Activated CD8-positive, alpha-beta memory T cell treated with anti-CD3 and anti-CD28 coated beads for 36 hours (primary cell): ENCODE results near the gene EXOC3L4. TPM values are rescaled to one million over a fixed set of nuclear protein-coding genes. Genes with fewer than 3 reads are reported as not detected.

Experiments used
- CTCF ChIA-PET: fragments of 350-600 bp; sonication (Branson Sonifier 250); formaldehyde crosslinking; loops from one replicate; lab custom pipeline; 2021; ENCODE audit warnings: antibody characterized with exemption; lab: Charles Lee
- POLR2A ChIA-PET: fragments of 350-600 bp; sonication (Branson Sonifier 250); formaldehyde crosslinking; loops from one replicate; lab custom pipeline; 2021; ENCODE audit warnings: antibody characterized with exemption; lab: Charles Lee
- total RNA-seq, 2 experiments: library from RNA; stranded (reverse); gene quantifications; one replicate each; pipeline ENCODE4 v1.2.3, GENCODE V29; 2021

Gene EXOC3L4
- total RNA-seq, 2 experiments from 2014 or later: not detected

DNA sequence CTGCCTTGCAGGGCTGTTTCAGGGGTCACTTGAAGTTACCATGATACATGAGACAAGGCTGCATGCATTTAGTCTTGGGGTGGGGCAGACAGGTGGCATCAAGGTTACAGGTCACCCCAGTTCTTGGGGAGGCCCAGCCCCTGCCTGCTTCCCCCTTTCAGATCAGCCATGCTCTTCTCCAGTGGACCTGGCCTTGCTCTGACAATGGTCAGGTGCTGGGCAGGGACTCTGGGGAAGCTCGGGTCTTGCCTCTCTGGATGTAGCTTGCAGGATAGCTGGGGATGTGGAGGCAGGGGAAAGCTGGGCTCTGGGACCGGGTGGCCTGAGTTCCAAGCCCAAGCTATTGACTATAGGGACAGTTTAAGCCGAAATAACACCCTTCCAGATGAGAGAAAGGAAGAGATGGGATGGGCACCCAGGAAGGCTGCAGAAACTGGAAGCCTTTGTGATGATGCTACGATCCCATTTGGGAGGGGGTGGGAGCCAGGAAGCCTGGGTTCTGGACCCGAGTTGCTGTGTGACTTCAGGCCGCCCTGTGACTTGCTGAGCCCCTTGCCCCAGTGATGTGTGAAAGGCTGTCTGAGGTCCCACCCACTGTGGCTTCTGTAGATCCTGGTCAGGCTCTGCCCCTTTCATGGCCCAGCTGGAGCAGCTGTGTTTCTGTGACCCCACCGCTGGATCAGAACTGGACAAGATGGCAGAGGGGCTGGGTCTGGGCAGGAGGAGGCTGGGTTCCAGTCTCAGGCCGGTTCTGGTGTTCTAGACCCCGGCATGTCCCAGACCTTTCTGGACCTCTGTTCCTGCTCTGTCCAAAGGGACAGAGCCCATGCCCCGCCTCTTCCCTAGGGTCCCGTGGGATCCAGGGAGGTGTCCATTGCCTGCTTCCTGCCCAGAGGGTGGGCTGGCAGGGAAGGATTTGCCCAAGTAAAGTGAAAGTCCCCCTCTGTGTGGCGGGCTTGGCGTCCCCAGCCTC lies 30.9 kb downstream of the EXOC3L4 start:
- ChIA-PET CTCF (no interaction called here), POLR2A (no interaction called here)

DNA sequence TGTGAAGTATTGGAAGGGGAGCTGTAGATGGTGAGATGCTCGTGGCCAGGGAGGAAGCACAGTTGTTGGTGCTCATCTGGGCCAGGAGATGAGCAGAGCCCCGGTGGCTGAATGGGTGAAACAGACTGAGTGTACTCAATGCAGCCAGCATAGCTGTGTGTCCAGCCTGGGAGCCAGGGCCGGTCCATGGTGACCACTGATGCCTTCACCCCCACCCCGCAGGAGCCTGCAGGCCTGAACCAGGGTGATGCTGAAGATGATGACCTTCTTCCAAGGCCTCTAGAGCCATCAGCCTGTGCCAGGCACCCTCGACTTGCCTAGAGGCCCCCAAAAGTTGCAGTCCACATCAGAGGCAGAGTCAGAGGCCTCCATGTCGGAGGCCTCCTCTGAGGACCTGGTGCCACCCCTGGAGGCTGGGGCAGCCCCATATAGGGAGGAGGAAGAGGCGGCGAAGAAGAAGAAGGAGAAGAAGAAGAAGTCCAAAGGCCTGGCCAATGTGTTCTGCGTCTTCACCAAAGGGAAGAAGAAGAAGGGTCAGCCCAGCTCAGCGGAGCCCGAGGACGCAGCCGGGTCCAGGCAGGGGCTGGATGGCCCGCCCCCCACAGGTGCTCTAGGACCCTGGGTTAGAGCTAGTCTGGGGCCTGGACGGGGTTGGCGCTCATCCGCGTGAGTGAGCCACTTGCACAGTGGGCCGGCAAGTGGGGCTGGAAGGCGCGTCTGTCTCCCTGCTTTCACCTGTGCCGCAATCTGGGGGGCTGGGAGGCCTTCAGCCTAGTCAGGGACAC lies 31.8 kb downstream of the EXOC3L4 start:
- CTCF ChIA-PET: no interaction called here
- POLR2A ChIA-PET: no interaction called here

DNA sequence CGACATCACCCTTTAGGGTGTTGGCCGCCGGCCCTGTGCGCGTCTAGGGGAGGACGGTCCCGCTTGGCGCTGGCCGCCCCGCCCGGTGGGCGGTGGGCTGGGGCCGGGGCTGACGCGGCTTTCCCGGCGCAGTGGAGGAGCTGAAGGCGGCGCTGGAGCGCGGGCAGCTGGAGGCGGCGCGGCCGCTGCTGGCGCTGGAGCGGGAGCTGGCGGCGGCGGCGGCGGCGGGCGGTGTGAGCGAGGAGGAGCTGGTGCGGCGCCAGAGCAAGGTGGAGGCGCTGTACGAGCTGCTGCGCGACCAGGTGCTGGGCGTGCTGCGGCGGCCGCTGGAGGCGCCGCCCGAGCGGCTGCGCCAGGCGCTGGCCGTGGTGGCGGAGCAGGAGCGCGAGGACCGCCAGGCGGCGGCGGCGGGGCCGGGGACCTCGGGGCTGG lies 32.4 kb downstream of the EXOC3L4 start:
- POLR2A ChIA-PET: no interaction called here
- CTCF ChIA-PET: interaction anchor here (0.6 kb wide), 1 partner anchor 26 kb away, joined by 4 read pairs; no protein-coding TSS in a partner anchor

DNA sequence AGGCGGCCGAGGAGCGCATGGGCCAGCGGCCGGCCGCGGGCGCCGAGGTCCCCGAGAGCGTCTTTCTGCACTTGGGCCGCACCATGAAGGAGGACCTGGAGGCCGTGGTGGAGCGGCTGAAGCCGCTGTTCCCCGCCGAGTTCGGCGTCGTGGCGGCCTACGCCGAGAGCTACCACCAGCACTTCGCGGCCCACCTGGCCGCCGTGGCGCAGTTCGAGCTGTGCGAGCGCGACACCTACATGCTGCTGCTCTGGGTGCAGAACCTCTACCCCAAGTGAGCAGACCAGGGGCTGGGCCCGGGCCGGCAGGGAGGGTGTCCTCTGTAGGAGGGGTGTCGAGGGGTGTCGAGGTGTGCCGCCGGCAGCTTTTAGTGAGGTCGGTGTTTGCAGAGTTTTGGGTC lies 32.8 kb downstream of the EXOC3L4 start:
- POLR2A ChIA-PET: no interaction called here
- CTCF ChIA-PET: interaction anchor here (0.6 kb wide), 2 partner anchors 26 to 129 kb away, joined by 3 to 4 read pairs; no protein-coding TSS in a partner anchor

DNA sequence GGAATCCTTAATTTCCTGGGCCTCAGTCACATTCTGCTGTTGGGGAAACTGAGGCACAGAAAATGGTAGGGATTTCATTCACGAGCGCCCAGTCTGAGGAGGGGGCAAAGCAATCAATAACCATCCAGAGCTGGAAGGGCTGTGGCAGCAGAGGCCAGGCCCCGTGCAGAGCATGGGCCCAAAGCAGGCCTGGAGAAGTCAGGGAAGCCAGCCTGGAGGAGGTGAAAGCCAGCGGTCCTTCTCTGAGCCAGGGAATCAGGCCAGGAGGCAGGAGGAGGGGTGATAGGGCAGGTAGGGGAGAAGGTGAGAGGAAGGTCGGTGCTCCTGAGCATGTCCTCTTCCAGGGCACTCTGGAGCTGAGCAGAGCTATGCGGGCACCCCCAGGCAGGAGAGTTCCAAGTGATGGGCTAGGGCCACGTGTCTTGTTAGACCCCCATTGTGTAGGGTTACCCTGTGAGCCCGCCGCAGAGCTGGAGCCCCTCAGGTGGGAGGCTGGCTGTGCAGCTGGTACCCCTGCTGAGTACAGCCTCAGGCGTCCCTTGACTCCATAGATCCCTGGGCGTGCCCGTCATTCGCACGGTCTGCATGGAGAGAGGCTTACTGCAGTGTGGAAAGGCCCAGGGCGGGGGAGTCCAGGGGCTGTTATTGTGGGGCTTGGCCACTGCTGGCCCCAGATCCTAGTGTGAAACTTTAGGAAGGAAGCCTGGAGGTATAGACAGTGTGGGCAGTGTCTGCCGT lies 33.5 kb downstream of the EXOC3L4 start:
- ChIA-PET CTCF (interaction anchor here (0.6 to 3.0 kb wide), 2 partner anchors 23 to 128 kb away, joined by 3 to 11 read pairs; no protein-coding TSS in a partner anchor), POLR2A (no interaction called here)

DNA sequence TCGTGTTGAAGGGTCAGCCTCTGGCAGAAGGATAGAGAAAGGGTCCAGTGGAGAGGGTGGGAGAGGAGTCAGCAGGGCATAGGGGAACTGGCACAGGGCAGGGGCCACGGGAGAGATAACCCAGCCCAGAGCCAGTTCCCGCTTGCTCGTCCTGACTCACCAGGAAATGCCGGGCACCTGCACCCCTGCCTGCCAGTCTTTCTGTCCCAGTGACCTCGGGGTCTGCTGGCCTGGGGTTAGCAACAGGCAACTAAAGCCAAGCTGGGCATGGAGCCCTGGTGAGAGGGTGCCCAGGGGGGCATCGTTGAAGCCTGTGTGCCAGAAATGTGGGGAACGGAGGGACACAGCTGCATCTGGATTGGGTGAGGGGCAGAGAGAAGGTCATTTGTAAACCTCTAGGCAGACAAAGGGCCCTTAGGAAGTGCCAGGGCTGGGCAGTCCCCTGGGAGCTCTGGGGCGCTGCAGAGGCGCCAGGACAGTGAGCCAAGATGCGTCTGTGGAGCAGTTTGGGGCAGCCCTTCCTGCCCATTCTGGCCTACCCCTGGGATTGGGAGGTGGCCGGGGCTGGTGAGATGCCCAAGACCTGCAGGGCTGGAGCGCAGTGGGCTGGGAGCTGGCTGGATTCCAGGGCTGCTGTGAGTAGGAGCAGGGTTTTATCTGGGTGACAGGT lies 34.2 kb downstream of the EXOC3L4 start:
- ChIA-PET POLR2A (no interaction called here), CTCF (interaction anchor here (3.0 kb wide), 1 partner anchor 24 kb away, joined by 11 read pairs; no protein-coding TSS in a partner anchor)

DNA sequence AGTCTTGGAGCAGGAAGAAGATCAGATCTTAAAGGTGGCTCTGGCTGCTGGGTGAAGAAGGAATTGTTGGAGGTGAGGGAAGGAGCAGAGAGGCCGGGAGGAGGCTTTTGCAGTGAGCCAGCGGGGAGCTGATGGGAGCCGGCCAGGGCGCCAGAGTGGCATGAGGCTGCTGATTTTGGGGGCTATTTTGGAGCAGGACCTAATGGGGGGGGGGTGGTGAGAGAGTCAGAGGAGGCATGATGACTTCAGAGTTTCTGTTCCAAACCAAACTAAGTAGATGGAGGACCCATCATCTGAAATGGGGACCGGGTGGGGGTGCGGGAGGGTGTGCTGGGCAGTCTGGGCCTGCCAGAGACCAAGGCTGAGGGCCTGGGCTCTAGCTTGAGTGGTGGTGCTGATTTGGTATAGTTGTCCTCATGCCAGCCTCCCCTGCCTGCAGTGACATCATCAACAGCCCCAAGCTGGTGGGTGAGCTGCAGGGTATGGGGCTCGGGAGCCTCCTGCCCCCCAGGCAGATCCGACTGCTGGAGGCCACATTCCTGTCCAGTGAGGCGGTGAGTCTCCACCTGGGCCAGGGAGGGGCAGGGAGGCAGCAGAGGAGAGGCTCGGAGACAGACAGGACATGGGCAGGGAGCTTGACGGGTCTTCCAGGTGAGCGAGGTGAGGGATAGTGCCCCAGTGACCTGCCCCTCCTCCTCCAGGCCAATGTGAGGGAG lies 34.9 kb downstream of the EXOC3L4 start:
- ChIA-PET POLR2A (no interaction called here), CTCF (interaction anchor here (1.0 to 3.0 kb wide), 2 partner anchors 25 to 115 kb away, joined by 3 to 11 read pairs; no protein-coding TSS in a partner anchor)

DNA sequence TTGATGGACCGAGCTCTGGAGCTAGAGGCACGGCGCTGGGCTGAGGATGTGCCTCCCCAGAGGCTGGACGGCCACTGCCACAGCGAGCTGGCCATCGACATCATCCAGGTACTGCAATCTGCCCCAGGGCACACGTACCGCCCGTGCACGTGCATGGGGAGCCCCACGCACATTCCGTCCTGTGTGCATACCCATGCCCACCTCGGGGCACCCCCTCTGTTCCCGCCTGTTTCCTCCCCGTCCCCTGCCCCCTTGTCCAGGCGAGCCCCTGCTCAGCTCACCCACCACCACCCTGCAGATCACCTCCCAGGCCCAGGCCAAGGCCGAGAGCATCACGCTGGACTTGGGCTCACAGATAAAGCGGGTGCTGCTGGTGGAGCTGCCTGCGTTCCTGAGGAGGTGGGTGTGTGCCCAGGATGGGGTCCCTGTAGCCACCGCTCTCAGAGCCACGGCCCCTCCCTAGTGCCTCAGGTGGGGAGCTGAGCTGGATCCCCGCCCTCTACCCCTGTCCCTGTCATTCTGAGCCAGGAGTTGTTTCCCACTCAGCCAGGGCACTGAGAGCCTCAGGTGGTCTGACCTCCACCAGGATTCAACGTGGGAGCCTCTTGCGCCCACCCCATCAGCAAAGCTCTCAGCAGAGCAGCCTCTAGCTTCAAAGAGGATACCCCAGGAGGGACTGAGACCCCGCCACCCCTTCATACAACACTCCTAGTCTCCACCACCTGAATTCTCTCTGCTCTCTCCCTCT lies 35.7 kb downstream of the EXOC3L4 start:
- POLR2A ChIA-PET: no interaction called here
- CTCF ChIA-PET: interaction anchor here (1.0 to 3.0 kb wide), 2 partner anchors 25 to 115 kb away, joined by 3 to 11 read pairs; no protein-coding TSS in a partner anchor

DNA sequence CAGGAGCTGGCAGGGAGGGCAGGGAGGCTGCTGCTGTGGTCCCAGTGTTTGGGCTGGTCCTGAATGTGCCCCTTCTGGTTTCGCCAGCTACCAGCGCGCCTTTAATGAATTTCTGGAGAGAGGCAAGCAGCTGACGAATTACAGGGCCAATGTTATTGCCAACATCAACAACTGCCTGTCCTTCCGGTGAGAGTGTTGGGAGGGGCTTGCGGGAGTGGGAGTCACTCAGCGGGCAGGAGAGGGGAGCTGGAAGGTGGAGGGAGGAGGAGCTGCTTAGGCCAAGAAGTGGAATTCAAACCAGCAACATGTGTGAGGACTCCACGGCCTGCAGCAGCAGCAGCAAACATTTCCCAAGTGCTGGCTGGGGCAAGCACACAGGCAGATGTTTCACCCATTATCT lies 36.4 kb downstream of the EXOC3L4 start:
- ChIA-PET POLR2A (no interaction called here), CTCF (interaction anchor here (1.0 to 3.0 kb wide), 2 partner anchors 26 to 114 kb away, joined by 3 to 11 read pairs; no protein-coding TSS in a partner anchor)

DNA sequence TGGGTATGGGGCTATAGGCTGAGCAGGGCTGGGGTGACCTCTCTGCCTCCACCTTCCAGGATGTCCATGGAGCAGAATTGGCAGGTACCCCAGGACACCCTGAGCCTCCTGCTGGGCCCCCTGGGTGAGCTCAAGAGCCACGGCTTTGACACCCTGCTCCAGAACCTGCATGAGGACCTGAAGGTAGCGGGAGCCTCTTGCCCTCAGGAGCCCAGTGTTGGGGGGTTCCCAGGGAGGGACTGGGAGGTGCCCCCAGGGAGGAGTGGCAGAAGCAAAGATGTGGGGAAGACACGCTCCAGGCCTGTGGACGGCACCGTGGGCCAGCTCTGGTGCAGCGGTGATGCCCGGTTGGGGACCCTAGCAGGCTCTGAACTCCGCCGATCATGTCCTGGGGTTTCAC lies 37.1 kb downstream of the EXOC3L4 start:
- POLR2A ChIA-PET: no interaction called here
- CTCF ChIA-PET: no interaction called here

DNA sequence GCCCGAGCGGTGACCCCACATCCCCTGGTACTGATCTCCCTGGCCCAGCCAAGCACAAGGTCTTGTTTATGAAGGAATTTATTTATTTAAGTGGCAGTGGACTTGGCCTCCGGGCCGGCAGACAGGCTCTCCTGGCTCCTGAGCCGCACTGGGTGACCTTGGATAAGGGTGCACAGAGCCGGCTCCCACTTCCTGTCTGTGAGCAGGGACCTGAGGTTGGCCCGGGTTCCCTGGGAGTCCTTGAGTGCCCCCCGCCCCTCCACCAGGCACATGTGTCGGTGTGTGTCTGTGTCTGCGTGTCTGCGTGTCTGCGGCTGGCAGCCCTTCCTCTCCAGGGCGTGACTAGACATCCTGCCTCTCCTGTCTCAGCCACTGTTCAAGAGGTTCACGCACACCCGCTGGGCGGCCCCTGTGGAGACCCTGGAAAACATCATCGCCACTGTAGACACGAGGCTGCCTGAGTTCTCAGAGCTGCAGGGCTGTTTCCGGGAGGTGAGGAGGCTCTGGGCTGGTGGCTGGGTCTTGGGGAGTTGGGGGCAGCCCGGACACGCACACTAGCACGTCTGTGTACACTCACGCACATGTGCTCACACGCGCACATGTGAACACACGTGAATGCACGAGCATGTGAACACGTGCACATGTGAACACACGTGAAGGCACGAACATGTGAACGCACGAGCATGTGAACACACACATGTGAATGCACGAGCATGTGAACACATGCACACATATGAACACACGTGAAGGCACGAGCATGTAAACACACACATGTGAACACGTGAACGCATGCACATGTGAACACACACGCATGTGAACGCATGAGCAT lies 38.1 kb downstream of the EXOC3L4 start:
- ChIA-PET POLR2A (no interaction called here), CTCF (no interaction called here)

DNA sequence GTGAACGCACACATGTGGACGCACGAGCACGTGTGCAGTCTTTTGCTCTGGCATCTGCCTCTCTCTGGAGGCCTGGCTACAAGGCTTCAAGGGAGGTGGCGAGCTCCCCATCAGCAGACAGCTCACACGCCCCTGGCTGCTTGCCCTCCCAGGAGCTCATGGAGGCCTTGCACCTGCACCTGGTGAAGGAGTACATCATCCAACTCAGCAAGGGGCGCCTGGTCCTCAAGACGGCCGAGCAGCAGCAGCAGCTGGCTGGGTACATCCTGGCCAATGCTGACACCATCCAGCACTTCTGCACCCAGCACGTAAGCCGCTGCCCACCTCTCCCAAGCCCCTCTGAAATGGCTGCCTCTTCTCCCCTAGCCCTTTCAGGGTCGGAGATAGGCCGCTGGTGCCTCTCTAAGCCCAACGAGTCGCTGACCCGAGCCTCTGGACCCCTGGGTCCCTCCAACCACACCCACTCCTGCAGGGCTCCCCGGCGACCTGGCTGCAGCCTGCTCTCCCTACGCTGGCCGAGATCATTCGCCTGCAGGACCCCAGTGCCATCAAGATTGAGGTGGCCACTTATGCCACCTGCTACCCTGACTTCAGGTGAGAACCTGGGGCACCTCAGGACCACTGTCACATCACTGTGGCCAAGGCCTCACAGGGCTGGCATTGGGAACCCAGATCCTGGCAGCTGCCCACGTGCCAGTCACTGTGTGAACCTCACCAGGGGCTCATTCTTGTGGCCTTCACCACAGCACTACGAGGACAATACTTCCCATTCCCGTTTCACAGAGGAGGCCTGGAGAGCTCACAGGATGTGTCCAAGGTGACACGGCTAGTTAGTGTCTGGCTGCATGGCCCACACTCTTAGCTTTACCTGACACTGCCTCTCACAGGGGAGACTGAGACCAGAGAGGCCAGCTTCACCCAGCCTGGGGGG lies 39.0 kb downstream of the EXOC3L4 start:
- POLR2A ChIA-PET: no interaction called here
- CTCF ChIA-PET: no interaction called here

DNA sequence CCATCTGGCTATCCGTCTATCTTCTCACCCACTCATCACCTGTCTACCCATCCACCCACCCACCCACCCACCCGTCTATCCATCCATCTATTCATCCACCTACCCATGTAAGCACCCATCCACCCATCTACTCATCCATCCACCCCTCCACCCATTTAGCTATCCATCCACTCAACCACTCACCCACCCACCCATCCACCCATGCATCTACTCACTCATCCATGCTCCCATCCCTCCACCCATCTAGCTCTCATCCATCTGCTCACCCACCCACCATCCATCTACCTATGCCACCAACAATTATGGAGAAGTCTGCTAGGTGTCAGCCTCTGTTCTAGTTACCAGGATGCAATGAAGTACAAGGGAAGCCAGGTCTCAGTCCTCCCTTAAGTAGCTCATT lies 39.9 kb downstream of the EXOC3L4 start:
- CTCF ChIA-PET: no interaction called here
- POLR2A ChIA-PET: no interaction called here

DNA sequence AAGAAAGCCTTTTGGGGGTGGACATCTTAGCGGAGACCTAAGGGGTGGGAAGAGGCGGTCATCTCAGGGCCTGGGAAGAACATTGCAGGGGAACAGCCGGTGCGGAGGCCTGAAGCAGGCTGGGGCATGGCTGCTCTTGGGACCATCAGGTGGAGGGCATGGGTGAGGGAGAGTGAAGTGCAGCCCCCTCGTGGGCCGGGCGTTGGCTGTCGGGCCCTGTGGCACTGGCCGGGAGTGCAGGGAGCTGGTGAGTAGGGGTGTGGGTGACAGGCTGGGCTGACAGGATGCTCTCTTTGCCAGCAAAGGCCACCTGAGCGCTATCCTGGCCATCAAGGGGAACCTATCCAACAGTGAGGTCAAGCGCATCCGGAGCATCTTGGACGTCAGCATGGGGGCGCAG lies 40.4 kb downstream of the EXOC3L4 start:
- ChIA-PET POLR2A (no interaction called here), CTCF (no interaction called here)
